NCI-H1436 treated with DMSO at 0.1 percent for 48 hours (cell line): ENCODE data around the gene ASPN.

Experiments
- DNase-seq: peaks from one replicate; lab custom pipeline; 2025; lab: John Stamatoyannopoulos, UW

ASPN gene

DNA sequence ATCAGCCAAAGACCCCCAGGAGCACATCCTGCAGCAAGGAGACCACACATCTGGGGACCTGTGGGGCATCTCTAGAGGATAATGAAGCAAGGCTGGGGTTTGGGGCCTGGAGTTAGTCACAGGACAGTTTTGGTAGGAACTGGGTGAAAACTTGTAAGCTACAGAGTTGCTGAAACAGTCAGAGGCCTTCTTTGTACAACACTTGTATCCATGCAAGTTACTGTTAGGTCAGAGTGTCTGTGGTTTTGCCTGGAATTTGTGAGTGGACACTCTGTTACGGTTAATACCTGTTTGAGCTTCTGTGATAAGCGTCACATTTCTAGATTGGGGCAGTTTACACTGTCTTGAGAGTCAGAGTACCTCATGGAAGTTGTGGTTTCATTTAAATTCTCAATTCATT is 22.6 kb upstream of the ASPN start:
- no peak for DNase-seq

DNA sequence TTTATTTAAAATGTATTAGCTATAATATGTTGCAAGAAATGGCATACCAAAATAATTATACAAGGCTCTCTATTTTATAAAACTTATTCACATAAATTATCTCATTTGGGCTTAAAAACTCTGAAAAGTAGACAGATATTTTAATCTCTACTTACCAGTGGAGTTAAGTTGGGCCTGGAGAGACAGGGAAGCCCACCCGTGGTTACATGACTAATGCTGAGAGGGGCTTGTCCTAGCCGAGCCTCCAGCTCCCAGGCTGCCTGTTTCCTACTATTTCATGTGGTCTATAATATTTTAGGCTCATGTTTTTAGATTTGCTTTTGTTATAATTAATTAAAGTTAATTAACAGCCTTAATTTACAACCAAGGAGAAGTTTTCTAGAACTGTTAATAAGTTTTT is 20.9 kb upstream of the ASPN start:
- DNase-seq: no peak

DNA sequence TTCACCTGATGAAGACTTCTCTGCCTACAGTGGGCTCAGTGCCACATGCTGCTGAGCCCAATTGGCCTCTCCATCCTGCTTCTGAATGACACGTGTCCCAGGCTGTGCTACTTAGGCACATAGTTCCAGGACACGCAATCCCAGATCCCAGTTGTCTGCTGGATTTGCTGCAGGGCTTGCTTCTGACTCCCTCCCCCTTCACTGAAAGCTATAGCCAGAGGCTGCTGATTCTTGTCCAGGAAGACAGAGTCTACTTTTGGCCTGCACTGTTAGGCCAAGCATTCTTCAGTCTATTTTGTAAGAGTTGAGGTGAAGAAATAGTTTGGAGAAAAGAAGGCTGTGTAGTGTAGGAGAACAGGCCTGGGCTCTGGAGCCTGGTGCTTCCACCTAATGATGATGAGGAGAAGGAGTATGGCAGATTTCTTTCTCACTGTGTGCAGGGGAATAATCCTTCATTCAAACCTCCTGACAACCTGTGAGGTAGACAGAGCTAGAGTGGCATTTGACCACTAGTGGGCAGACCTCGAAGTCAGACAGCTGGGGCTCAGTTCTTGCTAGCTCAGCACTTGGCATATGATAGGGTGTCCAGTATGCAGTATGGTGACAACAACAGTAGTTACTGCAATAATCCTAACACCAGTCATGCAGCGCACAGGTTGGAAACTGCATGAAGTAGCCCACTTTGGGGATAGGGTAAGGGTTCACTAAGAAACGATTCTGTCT is 19.5 kb upstream of the ASPN start:
- DNase-seq: no peak

DNA sequence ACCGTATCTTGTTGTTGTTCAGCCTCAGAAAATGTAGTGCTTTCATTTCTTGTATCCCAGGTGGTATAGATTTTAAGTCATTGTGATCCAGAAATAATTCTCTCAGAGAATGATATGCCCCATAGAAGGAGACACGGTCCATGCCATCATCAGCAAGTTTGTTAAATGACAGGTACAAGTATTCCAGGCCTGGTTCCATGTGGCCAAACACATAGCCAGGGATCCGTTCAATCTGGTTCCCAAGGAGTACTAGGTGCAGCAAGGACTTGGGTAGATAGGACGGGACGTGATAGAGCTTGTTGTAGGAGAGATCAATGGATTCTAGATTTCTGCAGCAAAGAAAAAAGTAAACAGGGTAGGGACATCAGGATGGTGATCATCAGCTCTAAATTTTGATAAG is 18.4 kb upstream of the ASPN start:
- no peak for DNase-seq

DNA sequence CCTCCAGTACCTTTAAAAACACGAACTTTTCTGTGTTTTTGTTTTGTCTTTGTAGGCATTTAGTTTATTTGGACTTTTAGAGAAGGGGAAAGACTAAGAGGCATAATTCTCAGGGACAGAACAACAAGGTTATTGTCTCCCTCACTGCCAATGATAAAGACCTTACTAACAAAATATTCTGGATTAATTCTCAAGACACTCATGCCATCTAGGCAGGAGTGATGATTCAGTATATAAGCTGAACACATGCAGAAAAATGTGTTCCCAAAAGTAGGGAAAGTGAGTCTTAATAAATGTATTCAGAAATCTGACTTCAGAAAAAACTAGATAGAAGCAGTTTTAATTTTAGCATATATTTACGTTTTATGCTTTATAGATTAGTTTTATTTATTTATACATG is 17.4 kb upstream of the ASPN start:
- no peak for DNase-seq

DNA sequence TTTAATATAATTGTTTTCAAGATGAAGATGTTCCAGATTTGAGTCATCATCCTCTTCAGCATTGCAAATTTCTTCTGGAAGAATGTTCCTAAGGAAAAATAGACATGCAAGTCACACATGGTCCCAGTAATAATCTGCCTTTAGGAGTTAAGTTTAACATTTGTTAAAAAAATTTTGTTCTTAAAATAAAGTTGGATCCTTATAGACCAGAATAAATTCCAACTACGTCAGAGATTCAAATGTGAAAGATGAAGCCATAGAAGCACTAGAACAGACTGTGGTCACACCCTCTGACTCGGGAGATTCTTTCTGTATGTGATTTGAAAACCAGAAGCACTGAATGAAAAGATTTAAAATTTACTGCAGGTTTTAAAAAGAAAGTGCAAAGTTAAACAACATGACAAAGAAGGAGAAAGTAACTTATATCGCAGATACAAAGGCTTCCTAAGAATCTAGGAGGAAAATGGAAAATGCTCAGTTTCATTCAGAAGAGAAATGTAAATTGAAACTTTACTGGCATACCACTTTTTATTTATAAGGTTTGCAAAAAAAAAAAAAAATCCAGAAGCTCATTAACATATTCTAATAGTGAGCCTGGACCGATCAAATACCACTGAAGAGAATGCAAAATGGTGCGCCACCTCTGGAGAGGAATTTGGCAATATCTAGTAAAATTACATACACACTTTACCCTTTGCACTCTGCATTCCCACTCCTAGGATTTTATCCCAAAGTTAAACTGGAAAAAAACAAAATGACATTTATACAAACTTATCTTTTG is 14.3 kb upstream of the ASPN start:
- no peak for DNase-seq

DNA sequence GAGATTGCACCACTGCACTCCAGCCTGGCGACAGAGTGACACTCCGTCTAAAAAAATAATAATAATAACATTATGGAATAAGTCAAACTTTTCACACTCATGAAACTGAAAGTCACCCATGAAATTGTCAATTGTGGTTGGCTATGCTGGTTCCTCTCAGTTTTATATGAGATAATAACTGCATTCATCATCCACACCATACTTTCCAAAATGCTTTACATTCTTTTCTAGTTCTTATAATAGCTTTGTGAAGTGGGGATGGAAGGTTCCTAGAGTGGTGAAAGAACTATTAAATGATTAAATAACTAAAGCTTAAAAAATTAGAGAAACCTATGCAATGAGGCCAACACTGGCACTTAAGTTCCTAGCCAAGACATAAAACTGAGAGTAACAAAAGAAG is 12.6 kb upstream of the ASPN start:
- no peak for DNase-seq

DNA sequence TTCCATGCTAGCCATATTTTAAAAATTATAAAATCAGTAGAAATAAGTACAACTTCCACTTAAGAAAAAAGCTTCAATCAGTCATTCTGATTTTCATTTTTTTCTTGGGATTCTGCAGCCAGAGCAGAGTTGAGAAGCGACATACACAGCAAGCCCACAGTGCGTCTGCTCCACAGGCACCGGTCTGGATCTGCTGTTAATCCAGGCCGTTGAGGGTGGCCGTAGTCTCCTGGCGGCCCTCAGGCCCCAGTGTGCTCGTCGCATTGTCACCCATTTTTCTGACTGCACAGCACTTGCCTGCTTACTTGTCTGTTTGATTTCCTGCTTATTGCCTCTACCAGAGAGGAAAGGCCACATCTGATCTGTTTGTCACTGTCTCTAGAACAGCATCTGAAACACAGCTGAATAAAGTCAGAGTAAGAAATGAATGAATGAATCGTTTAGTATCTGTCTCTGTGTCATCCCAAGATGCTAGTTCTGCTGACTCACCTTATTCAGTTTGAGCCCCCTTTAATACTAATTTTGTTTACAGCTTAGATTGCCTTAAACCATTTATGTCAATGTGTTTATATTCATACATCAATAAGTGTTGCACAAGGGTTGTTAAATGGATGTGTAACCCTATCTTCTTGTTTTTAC is 11.6 kb upstream of the ASPN start:
- no peak for DNase-seq

DNA sequence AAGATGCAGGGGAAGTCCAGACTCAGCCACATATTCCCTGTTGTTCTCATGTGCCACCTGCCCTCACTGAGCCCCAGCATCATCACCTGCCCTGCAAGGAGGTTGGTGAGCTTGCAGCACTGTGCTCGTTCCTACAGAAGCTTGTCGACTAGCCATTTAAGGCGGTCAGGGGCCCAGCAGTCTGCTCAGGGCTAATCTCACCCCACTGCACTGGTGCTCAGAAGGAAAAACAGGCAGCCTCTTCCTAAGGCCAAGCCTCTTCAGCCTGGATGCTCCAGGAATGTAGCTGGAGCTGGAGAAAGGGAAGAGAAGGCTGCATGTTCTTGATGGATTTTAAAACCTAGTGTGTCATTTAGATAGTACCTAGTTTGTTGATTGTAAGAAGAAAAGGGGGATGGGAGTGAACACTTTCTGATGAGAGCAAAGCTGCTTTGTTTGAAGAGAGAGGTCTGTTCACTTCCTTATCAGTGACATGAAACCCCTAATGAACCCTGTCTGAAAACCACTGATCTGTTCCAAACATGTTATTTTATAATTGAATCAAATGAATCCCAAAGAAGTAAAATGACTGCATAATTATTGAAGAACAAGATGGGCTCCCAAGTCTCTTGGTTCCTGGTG is 10.6 kb upstream of the ASPN start:
- no peak for DNase-seq

DNA sequence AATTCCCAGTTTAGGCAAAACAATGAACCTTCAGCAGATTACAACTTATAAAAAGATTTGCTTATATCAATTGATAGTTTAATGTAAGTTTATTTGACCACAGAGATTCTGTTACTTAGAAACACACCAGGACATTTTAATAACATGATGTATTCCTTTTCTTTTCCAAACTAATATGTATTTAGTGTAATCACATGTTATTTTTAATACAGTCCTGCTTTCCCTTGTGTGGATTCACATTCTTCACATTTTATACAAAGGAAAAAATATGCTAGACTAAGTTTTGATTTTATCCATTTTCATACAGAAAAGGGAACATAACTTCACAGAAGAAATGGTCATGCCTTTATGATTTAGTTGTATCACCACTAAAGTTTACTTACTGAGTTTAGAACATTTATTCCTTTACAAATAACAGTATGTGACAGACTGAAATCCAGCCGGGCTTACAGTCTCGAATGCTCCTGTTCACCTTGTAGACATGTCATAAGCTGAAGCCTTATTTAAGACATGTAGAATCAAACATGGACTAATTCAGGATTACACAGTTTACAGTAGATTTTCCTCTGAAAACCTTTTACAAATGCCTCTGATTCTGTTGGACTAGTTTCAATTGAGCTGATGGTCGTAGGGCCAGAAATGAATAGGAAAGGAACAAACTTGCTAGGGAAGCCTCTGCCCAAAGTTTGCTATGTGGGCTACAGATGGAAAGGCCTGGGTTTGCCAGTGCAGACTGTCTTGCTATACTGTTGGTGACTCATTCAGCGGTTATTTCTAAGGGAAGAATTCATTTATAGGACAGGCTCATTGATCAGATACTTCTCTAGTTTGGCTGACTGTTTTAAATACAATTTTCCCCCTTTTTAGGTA is 6.6 kb upstream of the ASPN start:
- DNase-seq: no peak

DNA sequence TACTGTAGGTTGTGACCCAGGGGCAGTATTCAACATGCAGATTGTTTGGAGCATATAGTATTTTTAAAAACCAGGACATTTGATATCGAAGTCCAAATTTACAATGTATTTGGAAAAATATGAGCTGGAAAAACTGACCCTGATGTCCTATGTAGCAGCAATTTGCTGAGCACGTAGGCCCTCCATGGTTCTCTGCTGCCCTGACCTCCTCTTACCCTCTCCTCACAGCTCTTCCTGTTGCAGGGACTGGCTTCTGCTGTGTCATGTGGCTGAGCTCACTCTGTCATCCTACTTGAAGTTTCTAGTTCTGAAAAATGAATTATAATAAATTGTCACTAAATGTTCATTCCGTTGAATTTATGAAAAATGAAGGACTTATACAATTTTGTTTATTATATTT is 4.1 kb upstream of the ASPN start:
- no peak for DNase-seq

DNA sequence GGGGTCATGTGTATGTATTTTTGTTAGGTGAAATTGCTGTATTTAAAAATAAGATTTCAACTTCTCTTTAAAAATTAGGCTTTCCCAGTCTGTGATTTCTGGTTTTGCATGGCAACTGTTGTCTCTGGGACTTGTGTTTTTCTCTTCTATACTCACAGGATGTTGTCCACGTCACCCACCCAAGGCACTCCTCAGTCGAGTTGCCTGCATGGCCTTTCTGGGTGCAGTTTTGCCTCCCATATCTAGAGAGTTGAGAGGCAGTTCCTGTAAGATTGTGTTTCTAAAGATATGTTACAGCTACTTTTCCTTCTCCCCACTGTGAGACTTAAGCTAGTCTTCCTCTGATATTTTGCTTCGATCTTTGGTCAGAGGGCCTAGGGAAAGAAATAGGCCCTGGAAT is 2.3 kb upstream of the ASPN start:
- DNase-seq: no peak

DNA sequence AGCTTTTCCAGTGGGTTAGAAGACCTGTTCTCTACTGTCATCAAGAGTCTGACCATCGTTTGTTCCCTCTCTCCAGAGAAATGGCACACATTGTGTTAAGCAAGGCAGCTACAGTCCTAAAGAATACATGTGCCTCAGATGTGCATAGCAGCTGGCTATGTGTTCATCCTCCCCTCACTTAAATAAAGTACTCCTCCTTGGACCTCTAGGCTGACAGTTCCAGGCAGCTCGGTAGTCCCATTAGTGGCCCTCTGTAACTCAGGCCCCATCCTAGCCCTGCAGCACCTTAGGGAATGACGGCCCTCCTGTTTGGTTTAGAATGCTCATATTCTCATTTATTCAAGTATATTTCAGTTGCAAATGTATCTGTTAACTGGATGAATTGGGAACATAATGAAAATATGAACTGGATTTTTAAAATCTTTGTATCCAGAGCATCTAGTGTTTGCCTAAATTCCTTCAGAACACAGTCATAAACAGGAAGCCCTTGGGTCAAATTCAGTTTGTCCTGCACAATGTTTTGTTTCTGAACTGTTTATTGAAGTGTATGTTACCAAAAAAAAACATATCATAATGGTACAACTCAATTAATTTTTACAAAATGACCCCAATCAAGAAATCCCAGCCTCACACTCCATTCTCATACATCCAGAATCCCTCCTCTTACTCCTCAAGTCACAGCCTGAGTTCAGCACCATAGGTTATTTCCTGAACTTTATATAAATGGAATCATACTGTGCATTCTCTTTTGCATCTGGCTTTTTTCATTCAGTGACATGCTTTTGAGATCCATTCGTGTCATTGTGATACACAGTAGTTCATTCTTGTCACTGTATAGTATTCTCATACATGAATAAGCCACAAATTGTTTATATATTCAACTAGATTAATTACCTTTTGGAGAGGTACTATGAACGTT is 1.6 kb upstream of the ASPN start:
- no peak for DNase-seq

DNA sequence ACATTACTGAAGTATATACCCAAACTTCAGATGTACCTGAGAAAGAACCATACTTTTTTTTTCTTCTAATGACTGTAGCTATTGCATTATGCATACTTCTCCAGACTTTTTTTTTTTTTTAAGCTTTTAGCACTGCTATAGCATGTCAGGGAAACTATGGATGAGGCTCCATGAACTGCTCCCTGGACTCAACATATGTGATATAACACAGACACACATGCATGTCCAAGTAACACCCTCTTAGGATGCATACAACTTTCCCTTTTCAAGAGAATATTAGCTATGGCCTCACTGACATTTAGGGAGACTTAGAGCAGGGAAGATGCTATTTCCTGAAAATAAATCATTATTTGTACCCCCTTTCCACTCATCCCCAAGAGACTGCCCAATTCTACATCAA is 499 bp upstream of the ASPN start:
- DNase-seq: no peak

DNA sequence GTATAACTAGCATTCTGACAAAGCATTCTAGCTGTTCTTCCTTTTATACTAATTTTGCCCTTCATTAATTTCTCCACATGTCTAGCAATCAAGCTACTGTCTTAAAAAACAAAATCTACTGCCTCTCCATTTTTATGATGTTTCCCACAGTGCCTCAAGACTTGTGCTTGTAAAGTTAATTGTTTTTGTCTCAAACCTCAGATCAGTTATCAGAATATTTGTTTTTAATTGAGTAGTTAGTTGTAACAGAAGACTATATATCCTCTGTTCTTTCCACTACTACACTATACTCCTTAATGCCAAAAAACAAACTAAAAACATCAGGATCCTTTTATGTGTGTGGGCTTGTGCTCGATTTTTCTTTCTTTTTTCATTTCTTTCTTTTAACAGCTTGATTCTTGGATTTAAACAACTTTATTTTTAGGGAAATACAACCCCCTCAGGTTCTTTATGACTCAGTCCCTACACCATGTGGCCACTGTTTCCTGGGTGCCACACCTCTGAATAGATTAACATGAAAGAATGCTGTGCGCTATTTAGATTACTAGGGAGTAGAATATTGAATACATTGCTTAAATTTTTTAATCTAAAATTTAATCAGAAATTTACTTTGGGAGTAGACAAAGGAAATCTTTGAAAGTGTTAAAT is 1.2 kb downstream of the ASPN start:
- no peak for DNase-seq

DNA sequence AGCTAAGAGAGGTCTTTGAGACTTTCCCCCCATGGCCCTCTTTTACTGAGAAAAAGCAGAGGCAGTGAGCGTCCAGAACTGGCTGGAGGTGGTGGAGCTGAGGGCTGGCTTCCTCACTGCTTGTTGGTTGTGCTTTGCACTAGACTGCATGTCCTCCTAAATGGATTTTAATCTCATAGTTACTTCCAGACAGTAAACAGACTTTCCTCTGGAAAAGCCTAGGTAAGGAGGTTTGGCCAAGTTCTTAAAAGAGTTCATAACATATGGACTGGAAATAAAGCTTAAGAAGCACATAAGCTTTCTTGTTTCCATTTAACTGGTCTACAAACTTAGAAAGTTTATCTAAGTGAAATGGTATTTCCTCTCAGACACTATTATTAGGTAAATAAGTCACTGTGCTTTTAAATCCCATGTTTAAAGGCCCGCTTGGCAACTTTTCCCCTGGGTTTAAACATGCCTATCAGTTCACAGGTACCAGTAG is 2.0 kb downstream of the ASPN start:
- DNase-seq: no peak

DNA sequence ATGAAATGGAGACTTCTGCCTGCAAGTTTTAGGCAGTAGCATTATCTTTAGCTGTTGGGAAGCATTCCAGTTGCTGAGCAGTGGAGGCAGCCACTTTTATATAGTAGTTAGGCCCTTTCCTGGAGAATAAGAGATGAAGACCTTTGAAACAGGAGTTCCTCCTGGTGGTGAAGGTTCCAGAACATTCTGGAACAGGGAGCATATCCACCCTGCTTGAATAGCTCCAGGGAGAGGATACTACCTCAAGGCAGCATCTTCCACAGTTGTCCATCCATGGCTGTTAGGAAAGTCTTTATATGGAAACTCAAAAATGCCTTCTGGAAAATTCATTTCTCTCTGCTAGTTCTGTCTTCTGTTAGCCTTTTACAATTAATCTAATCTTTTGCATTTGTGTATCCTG is 3.0 kb downstream of the ASPN start:
- DNase-seq: no peak

DNA sequence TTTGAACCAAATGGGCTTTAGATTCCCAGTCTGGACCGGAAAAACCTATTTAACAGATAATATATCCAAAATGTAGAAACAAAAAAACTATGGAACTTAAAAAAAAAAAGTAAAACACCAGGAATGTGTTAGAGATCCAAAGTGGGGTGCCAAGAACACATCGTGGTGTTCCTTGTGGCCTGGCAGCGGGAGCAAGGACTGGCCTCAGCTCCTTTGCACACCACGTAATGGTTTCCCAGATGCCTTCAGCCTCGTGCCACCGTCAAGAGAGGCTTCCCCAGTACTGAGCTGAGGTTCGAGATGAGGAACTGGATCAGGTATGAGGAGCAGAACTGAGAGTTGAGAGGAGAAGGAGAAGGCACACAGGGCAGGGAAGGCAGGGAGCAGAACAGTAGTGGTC is 3.5 kb downstream of the ASPN start:
- no peak for DNase-seq

DNA sequence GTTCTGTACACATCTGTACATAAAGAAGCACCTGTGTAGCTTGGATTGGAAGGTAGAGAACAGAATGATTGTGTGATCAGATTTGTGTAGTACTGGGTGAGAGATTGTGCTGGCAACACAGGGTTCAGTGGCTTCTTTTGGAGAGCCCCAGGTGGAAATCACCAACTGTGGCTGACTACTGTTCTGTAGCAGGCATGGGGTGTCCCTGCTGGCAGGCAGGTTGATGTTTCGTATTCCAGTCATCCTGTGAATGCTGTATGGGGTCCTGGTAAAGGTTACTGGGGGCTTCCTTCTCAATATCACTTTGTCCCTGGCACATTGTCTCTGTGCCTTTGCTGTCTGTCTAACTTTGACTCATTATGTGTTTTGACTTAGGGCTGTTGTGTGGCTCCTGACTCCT is 5.3 kb downstream of the ASPN start:
- no peak for DNase-seq

DNA sequence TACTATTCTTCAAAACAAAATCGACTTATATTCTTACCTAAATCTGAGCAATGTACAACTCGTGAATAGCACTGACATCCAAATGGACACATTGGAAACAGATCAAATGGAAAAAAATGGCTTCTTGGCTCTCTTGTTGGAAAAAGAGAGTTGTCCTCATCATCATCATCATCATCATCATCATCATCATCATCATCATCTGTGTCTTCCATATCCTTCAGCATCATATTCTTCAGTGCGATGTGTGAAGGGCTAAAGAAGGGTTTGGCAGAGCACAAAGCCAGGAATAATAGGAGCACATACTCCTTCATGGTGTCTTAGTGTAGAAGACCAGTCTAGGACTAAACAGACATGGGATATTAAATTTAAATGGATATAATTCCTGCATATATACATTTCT is 7.7 kb downstream of the ASPN start:
- DNase-seq: no peak
